Epithelial cell of esophagus (primary cell): ENCODE data around the gene NR2F2.

Experiments used
- DNase-seq: peaks from one replicate; pipeline ENCODE4 v3.0.0; 2010; ENCODE audit warnings: low read depth
- H3K4me3 ChIP-seq: 2 replicates; pipeline ENCODE4 v1.5.1; 2011; ENCODE audit warnings: mild to moderate bottlenecking, low read length, control low read depth
- TF ChIP-seq, protein P1 (sequence below): IDR thresholded peaks from 2 replicates; pipeline ENCODE4 v1.5.1; 2011; ENCODE audit warnings: low read depth, mild to moderate bottlenecking, low read length, control low read depth, inconsistent platforms; ENCODE audit not compliant: insufficient read depth; ENCODE audit errors: missing control alignments

Gene NR2F2

GRCh38 chr15:96331945-96332636 is 1.6 kb downstream of the NR2F2 start:
- TF ChIP-seq, protein P1, sequence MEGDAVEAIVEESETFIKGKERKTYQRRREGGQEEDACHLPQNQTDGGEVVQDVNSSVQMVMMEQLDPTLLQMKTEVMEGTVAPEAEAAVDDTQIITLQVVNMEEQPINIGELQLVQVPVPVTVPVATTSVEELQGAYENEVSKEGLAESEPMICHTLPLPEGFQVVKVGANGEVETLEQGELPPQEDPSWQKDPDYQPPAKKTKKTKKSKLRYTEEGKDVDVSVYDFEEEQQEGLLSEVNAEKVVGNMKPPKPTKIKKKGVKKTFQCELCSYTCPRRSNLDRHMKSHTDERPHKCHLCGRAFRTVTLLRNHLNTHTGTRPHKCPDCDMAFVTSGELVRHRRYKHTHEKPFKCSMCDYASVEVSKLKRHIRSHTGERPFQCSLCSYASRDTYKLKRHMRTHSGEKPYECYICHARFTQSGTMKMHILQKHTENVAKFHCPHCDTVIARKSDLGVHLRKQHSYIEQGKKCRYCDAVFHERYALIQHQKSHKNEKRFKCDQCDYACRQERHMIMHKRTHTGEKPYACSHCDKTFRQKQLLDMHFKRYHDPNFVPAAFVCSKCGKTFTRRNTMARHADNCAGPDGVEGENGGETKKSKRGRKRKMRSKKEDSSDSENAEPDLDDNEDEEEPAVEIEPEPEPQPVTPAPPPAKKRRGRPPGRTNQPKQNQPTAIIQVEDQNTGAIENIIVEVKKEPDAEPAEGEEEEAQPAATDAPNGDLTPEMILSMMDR: no peak
- H3K4me3 ChIP-seq: peak overlapping the region; percentile 68
- peak; percentile 59 for DNase-seq

GRCh38 chr15:96332637-96333121 is 2.2 kb downstream of the NR2F2 start:
- H3K4me3 ChIP-seq: peak overlapping the region; percentile 68
- TF ChIP-seq, protein P1: no peak
- DNase-seq: no peak

DNA sequence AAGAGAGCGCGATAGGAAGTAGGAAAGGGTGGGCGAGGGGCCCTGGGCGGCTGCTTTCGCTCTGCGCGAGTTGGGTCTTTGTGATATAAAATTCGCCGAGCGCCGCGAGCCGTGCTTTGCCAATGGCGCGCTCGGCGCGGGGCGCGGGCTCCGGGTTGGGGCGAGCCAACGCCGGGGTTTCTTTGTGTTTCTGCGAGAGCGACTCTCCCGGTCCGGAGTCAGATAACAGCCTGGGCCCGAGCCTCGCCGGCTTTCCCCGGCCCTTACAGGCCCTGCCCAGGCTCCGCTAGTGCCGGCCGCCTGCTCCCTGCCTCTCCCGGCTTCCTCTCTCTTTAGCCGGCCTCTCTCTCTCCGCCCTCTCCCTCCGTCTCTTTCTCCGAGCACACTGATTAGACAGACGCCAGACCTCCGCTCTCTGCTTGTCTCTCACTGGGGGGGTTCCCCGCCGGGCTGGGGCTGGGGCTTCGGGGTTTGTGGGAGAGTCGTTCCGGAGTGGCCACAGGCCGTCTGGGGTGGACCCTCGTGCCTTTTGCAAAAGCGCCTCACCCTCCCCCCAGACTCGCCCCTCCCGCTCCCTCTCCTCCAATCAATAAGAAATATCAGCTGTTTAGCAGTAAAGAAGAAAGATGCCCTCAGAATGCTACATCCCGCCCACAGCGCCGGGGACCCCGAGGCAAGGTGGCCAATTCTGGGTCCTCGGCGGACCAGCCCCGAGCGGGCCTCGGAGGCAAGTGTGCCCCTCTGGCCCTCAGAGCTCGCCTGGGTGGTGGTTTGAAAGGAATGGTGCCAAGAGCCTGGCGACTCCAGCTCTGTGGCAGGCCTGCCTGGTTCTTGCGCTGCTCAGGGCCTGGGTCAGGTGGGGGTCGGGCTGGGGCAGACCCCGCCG is 2.9 kb downstream of the NR2F2 start:
- TF ChIP-seq, protein P1: no peak
- peak; percentile 35 for DNase-seq
- H3K4me3 ChIP-seq: peak overlapping the region; percentile 68

GRCh38 chr15:96334017-96334704 is 3.7 kb downstream of the NR2F2 start:
- TF ChIP-seq, protein P1: no peak
- peak overlapping the region; percentile 68 for H3K4me3 ChIP-seq
- DNase-seq: peak; percentile 32

GRCh38 chr15:96334705-96335410 is 4.4 kb downstream of the NR2F2 start:
- TF ChIP-seq, protein P1: no peak
- DNase-seq: peak; percentile 37
- peak overlapping the region; percentile 68 for H3K4me3 ChIP-seq

DNA sequence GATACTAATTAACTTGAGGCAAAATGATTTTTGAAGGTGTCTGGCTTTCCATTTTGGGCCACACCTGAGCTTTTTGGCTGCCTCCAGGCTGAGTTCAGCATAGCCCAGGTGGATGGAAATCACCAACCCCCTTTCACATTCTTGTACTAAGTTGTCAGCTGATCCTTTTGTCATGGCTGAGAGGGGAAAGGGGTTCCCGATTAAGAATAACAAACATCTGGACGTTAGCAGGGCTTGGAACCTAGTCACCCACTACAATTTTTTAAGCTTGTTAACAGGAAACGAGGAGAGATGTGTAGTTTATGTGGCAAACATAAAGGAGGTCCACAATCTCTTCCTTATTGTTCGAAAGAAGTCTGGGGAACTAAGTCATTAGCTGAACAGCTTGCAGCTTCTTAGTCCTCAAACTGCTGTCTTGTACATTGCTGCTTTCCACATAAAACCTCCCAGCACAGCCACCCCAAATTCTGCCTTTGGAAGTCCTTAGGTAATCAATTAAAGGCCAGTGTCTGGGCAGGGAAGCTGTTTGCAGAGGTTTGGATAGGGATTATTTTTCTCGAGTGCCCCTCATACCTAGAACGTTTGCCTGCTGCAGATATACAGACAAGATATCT is 5.0 kb downstream of the NR2F2 start:
- TF ChIP-seq, protein P1: no peak
- DNase-seq: no peak
- peak overlapping the region; percentile 68 for H3K4me3 ChIP-seq
